Naive thymus-derived CD4-positive, alpha-beta T cell (primary cell): ENCODE data around the gene MED13L. TPM values are rescaled to one million over a fixed set of nuclear protein-coding genes. Genes with fewer than 3 reads are reported as not detected.

ENCODE experiments used
- ATAC-seq: fragments of 150-1000 bp; cut with Tn5 transposase; 2 replicates; pipeline ENCODE4 v1.10.0; 2021; ENCODE audit warnings: mild to moderate bottlenecking, moderate library complexity
- CTCF ChIA-PET: fragments of 350-600 bp; sonication (Branson Sonifier 250); formaldehyde crosslinking; loops from one replicate; lab custom pipeline; 2021; ENCODE audit warnings: antibody characterized with exemption; lab: Charles Lee
- POLR2A ChIA-PET: fragments of 350-600 bp; sonication (Branson Sonifier 250); formaldehyde crosslinking; loops from one replicate; lab custom pipeline; 2021; ENCODE audit warnings: antibody characterized with exemption, inconsistent platforms; lab: Charles Lee
- DNase-seq, 9 donors: peaks; one replicate each; pipeline versions ENCODE4 v3.0.0 to v3.0.0-alpha.2; 2020 to 2022; ENCODE audit warnings: mixed read lengths in 1 of 9
- H3K27ac ChIP-seq: one replicate; pipeline ENCODE4 v1.7.0; 2013; ENCODE audit warnings: mild to moderate bottlenecking, low read depth, low read length, moderate library complexity
- H3K27me3 ChIP-seq, 2 donors: one replicate each; pipeline ENCODE4 v1.7.0; 2013; ENCODE audit warnings: low read length in 2 of 2, mild to moderate bottlenecking in 2 of 2, moderate library complexity in 2 of 2; ENCODE audit not compliant: control insufficient read depth in 2 of 2, insufficient read depth in 2 of 2
- H3K36me3 ChIP-seq, 3 experiments: 1 replicate in 2 of 3; 2 replicates in 1 of 3; pipeline ENCODE4 v1.7.0; 2013; ENCODE audit warnings: low read length in 3 of 3, mild to moderate bottlenecking in 3 of 3, moderate library complexity in 1 of 3; ENCODE audit not compliant: insufficient read depth in 3 of 3, control insufficient read depth in 2 of 3
- H3K4me1 ChIP-seq, 2 donors: one replicate each; pipeline ENCODE4 v1.7.0; 2013; ENCODE audit warnings: low read length in 2 of 2, mild to moderate bottlenecking in 2 of 2, moderate library complexity in 1 of 2; ENCODE audit not compliant: control insufficient read depth in 2 of 2, insufficient read depth in 2 of 2
- H3K4me3 ChIP-seq: 2 replicates; pipeline ENCODE4 v1.7.0; 2013; ENCODE audit warnings: mild to moderate bottlenecking, low read length
- H3K9me3 ChIP-seq, 3 experiments: 1 replicate in 2 of 3; 2 replicates in 1 of 3; pipeline ENCODE4 v1.7.0; 2013; ENCODE audit warnings: low read length in 3 of 3; ENCODE audit not compliant: control insufficient read depth in 2 of 3
- H3K27ac Mint-ChIP-seq, 9 donors: one replicate each; pipeline ENCODE4 v1.8.0; 2020 to 2022; ENCODE audit warnings: mixed read lengths in 9 of 9, mild to moderate bottlenecking in 8 of 9, moderate library complexity in 5 of 9, inconsistent platforms in 2 of 9
- H3K27me3 Mint-ChIP-seq, 5 donors: one replicate each; pipeline ENCODE4 v1.8.0; 2021 to 2022; ENCODE audit warnings: mixed read lengths in 5 of 5, mild to moderate bottlenecking in 1 of 5
- H3K36me3 Mint-ChIP-seq, 5 donors: one replicate each; pipeline ENCODE4 v1.8.0; 2020 to 2022; ENCODE audit warnings: mixed read lengths in 5 of 5, mild to moderate bottlenecking in 3 of 5, inconsistent platforms in 1 of 5
- H3K4me1 Mint-ChIP-seq, 7 donors: one replicate each; pipeline ENCODE4 v1.8.0; 2020 to 2022; ENCODE audit warnings: mixed read lengths in 7 of 7, mild to moderate bottlenecking in 3 of 7, inconsistent platforms in 1 of 7
- H3K4me3 Mint-ChIP-seq, 10 donors: one replicate each; pipeline ENCODE4 v1.8.0; 2020 to 2022; ENCODE audit warnings: mild to moderate bottlenecking in 10 of 10, mixed read lengths in 10 of 10, moderate library complexity in 6 of 10, inconsistent platforms in 2 of 10
- H3K9me3 Mint-ChIP-seq, 11 donors: one replicate each; pipeline ENCODE4 v1.8.0; 2020 to 2022; ENCODE audit warnings: mixed read lengths in 11 of 11, mild to moderate bottlenecking in 4 of 11, inconsistent platforms in 1 of 11, moderate library complexity in 1 of 11
- intact Hi-C, 2 donors: fragments of 100-400 bp; cut with micrococcal nuclease; formaldehyde crosslinking; loops; one replicate each; pipeline ENCODE4 v1.15.1; 2023
- polyA plus RNA-seq, 2 donors: library from polyadenylated mRNA; unstranded; fragments of 300-500 nt; fragmentation: Illumina TruSeq; gene quantifications; one replicate each; pipeline ENCODE4 v1.2.3, GENCODE V29; 2021
- total RNA-seq, 6 experiments: library from RNA in 5 of 6; stranded (reverse) in 5 of 6; gene quantifications; 1 replicate in 5 of 6; 2 replicates in 1 of 6; pipeline ENCODE4 v1.2.3 and lab custom pipeline; 2021 to 2026

The MED13L gene
- total and polyA plus RNA-seq, 7 experiments from 2014 or later = 8.3 to 283 (median 155) TPM

- POLR2A ChIA-PET = no interaction called here
- no peak for ATAC-seq
- Mint-ChIP-seq H3K27me3 (no peaks in the 10 kb centered on the region), H3K4me3 (no peak overlapping the region), H3K36me3 (peaks cover 0 to 32% (median 24%) of the 10 kb centered on the region in 5 donors), H3K9me3 (peaks cover 0 to 1% (median 0%) of the 10 kb centered on the region in 11 donors), H3K27ac (no peak overlapping the region), H3K4me1 (peaks cover 27 to 66% (median 59%) of the 10 kb centered on the region in 7 donors)
- Histone ChIP-seq H3K27me3 (no peaks in the 10 kb centered on the region), H3K4me1 (peaks cover 6 to 12% of the 10 kb centered on the region in 2 donors), H3K9me3 (no peaks in the 10 kb centered on the region), H3K36me3 (no peaks in the 10 kb centered on the region), H3K4me3 (no peak overlapping the region), H3K27ac (no peak overlapping the region)
- CTCF ChIA-PET = no interaction called here
- intact Hi-C loops = no loop called here
- no peak for DNase-seq
Observed at GRCh38 chr12:116089080-116089479, 188.4 kb downstream of the MED13L start.

GRCh38 chr12:116087962-116088361 lies 189.5 kb downstream of the MED13L start:
- peaks cover 0 to 34% (median 24%) of the 10 kb centered on the region in 5 donors for H3K36me3 Mint-ChIP-seq
- H3K9me3 Mint-ChIP-seq = peaks cover 0 to 1% (median 0%) of the 10 kb centered on the region in 11 donors
- H3K27me3 Mint-ChIP-seq = no peaks in the 10 kb centered on the region
- ATAC-seq = peak; percentile 66
- peak overlapping the region in 5 of 10 donors; percentile 14 to 56 (median 25) for H3K4me3 Mint-ChIP-seq
- no peak overlapping the region for H3K27ac ChIP-seq
- CTCF ChIA-PET = no interaction called here
- peak overlapping the region in 1 of 9 donors; percentile 68 for H3K27ac Mint-ChIP-seq
- DNase-seq = peak in 1 of 9 donors; percentile 1
- no peaks in the 10 kb centered on the region for H3K36me3 ChIP-seq
- intact Hi-C loops = no loop called here
- peaks cover 6 to 12% of the 10 kb centered on the region in 2 donors for H3K4me1 ChIP-seq
- peaks cover 27 to 68% (median 60%) of the 10 kb centered on the region in 7 donors for H3K4me1 Mint-ChIP-seq
- H3K4me3 ChIP-seq = no peak overlapping the region
- no peaks in the 10 kb centered on the region for H3K27me3 ChIP-seq
- no peaks in the 10 kb centered on the region for H3K9me3 ChIP-seq
- POLR2A ChIA-PET = no interaction called here

GRCh38 chr12:116087399-116087798 lies 190.1 kb downstream of the MED13L start:
- H3K27me3 Mint-ChIP-seq = no peaks in the 10 kb centered on the region
- ChIA-PET POLR2A (no interaction called here), CTCF (no interaction called here)
- DNase-seq (no peak), ATAC-seq (peak; percentile 37)
- Histone ChIP-seq H3K27ac (no peak overlapping the region), H3K36me3 (no peaks in the 10 kb centered on the region), H3K4me3 (no peak overlapping the region), H3K9me3 (no peaks in the 10 kb centered on the region), H3K27me3 (no peaks in the 10 kb centered on the region), H3K4me1 (peaks cover 6 to 12% of the 10 kb centered on the region in 2 donors)
- H3K36me3 Mint-ChIP-seq = peaks cover 0 to 34% (median 21%) of the 10 kb centered on the region in 5 donors
- intact Hi-C loops = no loop called here
- peak overlapping the region in 3 of 9 donors; percentile 9 to 59 (median 34) for H3K27ac Mint-ChIP-seq
- H3K4me1 Mint-ChIP-seq = peaks cover 25 to 68% (median 56%) of the 10 kb centered on the region in 7 donors
- H3K9me3 Mint-ChIP-seq = peaks cover 0 to 1% (median 0%) of the 10 kb centered on the region in 11 donors
- H3K4me3 Mint-ChIP-seq = peak overlapping the region in 2 of 10 donors; percentile 28 to 56

DNA sequence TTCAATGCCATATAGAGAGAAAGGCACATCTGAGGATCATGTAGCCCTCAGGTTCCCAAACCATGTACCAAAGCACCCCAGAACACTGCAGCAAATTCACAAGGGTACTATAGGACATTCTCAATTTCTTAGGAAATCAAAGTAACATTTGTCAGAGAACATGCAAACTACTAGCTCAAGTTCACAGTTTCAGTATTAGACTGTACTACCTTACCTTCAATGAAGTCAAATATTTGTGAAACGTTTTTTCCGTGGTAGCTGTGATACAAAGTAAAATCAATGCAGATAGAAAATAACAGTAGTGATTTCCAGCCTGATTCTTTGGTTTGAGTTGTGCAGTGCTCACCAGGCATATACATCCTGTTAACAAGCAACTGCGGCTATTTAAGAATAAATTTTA lies 197.1 kb downstream of the MED13L start:
- no peaks in the 10 kb centered on the region for H3K4me1 ChIP-seq
- no peaks in the 10 kb centered on the region for H3K9me3 Mint-ChIP-seq
- intact Hi-C loops = no loop called here
- DNase-seq (no peak), ATAC-seq (no peak)
- H3K27ac ChIP-seq = no peak overlapping the region
- ChIA-PET CTCF (interaction anchor here (0.7 kb wide), 1 partner anchor 14 kb away, joined by 3 read pairs; no protein-coding TSS in a partner anchor), POLR2A (no interaction called here)
- peaks cover 7 to 47% (median 21%) of the 10 kb centered on the region in 7 donors for H3K4me1 Mint-ChIP-seq
- no peak overlapping the region for H3K4me3 ChIP-seq
- H3K36me3 Mint-ChIP-seq = peaks cover 0 to 18% (median 3%) of the 10 kb centered on the region in 5 donors
- no peaks in the 10 kb centered on the region for H3K9me3 ChIP-seq
- no peaks in the 10 kb centered on the region for H3K27me3 ChIP-seq
- no peak overlapping the region for H3K27ac Mint-ChIP-seq
- no peaks in the 10 kb centered on the region for H3K27me3 Mint-ChIP-seq
- no peak overlapping the region for H3K4me3 Mint-ChIP-seq
- H3K36me3 ChIP-seq = peaks cover 0 to 4% (median 0%) of the 10 kb centered on the region in 3 experiments

GRCh38 chr12:116078396-116078795 lies 199.1 kb downstream of the MED13L start:
- Mint-ChIP-seq H3K9me3 (no peaks in the 10 kb centered on the region), H3K27me3 (no peaks in the 10 kb centered on the region), H3K4me3 (no peak overlapping the region), H3K36me3 (peaks cover 0 to 13% (median 3%) of the 10 kb centered on the region in 5 donors), H3K4me1 (peaks cover 6 to 50% (median 26%) of the 10 kb centered on the region in 7 donors), H3K27ac (peak overlapping the region in 1 of 9 donors; percentile 32)
- no peak overlapping the region for H3K4me3 ChIP-seq
- intact Hi-C loops = no loop called here
- H3K4me1 ChIP-seq = no peaks in the 10 kb centered on the region
- H3K36me3 ChIP-seq = peaks cover 0 to 4% (median 0%) of the 10 kb centered on the region in 3 experiments
- CTCF ChIA-PET = no interaction called here
- DNase-seq (no peak), ATAC-seq (no peak)
- no peak overlapping the region for H3K27ac ChIP-seq
- no peaks in the 10 kb centered on the region for H3K9me3 ChIP-seq
- no peaks in the 10 kb centered on the region for H3K27me3 ChIP-seq
- POLR2A ChIA-PET = no interaction called here

- ChIA-PET CTCF (no interaction called here), POLR2A (no interaction called here)
- Histone ChIP-seq H3K27ac (no peak overlapping the region), H3K4me3 (no peak overlapping the region), H3K27me3 (no peaks in the 10 kb centered on the region), H3K4me1 (no peaks in the 10 kb centered on the region), H3K9me3 (no peaks in the 10 kb centered on the region), H3K36me3 (peaks cover 0 to 4% (median 0%) of the 10 kb centered on the region in 3 experiments)
- DNase-seq = no peak
- intact Hi-C loops = no loop called here
- Mint-ChIP-seq H3K36me3 (peaks cover 0 to 13% (median 3%) of the 10 kb centered on the region in 5 donors), H3K4me1 (peaks cover 6 to 47% (median 26%) of the 10 kb centered on the region in 7 donors), H3K9me3 (no peaks in the 10 kb centered on the region), H3K4me3 (no peak overlapping the region), H3K27me3 (no peaks in the 10 kb centered on the region), H3K27ac (peak overlapping the region in 2 of 9 donors; percentile 16 to 45)
- no peak for ATAC-seq
Observed at GRCh38 chr12:116077431-116077830, 200.1 kb downstream of the MED13L start.

DNA sequence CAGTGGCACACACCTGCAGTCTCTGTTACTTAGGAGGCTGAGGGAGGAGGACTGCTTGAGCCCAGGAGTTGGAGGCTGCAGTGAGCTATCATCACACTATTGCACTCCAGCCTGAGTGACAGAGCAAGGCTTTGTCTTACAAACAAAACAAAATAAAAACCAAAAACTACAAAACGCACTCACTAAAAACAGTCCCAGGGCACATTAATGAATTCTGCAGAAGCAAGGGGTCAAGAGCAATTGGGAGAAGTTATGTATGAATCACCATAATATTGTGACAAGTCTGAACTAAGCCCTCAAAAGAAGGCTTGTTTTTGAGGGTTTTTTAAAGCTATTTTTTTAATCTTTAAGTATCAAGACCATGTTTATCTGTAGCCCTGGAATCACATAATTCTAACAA lies 201.1 kb downstream of the MED13L start:
- ChIA-PET POLR2A (no interaction called here), CTCF (no interaction called here)
- H3K27ac ChIP-seq = no peak overlapping the region
- H3K9me3 ChIP-seq = no peaks in the 10 kb centered on the region
- Mint-ChIP-seq H3K27me3 (no peaks in the 10 kb centered on the region), H3K4me1 (peaks cover 6 to 47% (median 26%) of the 10 kb centered on the region in 7 donors), H3K36me3 (peaks cover 0 to 13% (median 3%) of the 10 kb centered on the region in 5 donors), H3K4me3 (no peak overlapping the region), H3K9me3 (no peaks in the 10 kb centered on the region), H3K27ac (peak overlapping the region in 2 of 9 donors; percentile 16 to 59)
- ATAC-seq (no peak), DNase-seq (no peak)
- no peaks in the 10 kb centered on the region for H3K27me3 ChIP-seq
- peaks cover 0 to 4% (median 0%) of the 10 kb centered on the region in 3 experiments for H3K36me3 ChIP-seq
- no peak overlapping the region for H3K4me3 ChIP-seq
- no peaks in the 10 kb centered on the region for H3K4me1 ChIP-seq
- intact Hi-C loops = no loop called here
